ENCODE data around the gene CDC14A. TPM values are rescaled to one million over a fixed set of nuclear protein-coding genes. Genes with fewer than 3 reads are reported as not detected.

The CDC14A gene
- total and polyA plus RNA-seq, 2 donors (not counting 1 experiment from before 2014, with no cell fraction given) = 1.4 to 3.5 TPM

GRCh38 chr1:100414693-100415497, 62.6 kb downstream of the CDC14A start:
- Histone ChIP-seq H3K4me3 (replicated peaks in 1 of 4; ENCODE audit: control extremely low read depth in 1 of 4, insufficient read depth in 1 of 4, low read depth in 3 of 4, low read length in 4 of 4) (no peak overlapping the region), H3K79me2 (ENCODE audit: control insufficient read depth, insufficient read depth, low read length) (no peaks in the 10 kb centered on the region), H3K27me3 (ENCODE audit: control insufficient read depth, insufficient read depth, low read length) (no peaks in the 10 kb centered on the region), H2AFZ (ENCODE audit: low read length) (no peak overlapping the region), H3K4me2 (ENCODE audit: extremely low read depth, insufficient read depth, low read length) (no peak overlapping the region), H3K9ac (ENCODE audit: insufficient read depth, low read length) (no peak overlapping the region), H4K20me1 (ENCODE audit: control insufficient read depth, extremely low read depth, insufficient read depth, low read length) (no peaks in the 10 kb centered on the region), H3K36me3 (ENCODE audit: control insufficient read depth, insufficient read depth, low read length) (no peaks in the 10 kb centered on the region), H3K27ac (ENCODE audit: insufficient read depth, low read length) (no peak overlapping the region), H3K9me3 (ENCODE audit: control insufficient read depth, insufficient read depth, low read depth, low read length) (no peaks in the 10 kb centered on the region), H3K4me1 (ENCODE audit: control insufficient read depth, extremely low read depth, insufficient read depth, low read length) (no peaks in the 10 kb centered on the region)
- TF ChIP-seq EZH2 (IDR thresholded peaks at IDR 0.05; ENCODE audit: low read length, missing control alignments) = no peak
- TF ChIP-seq CTCF (conservative IDR thresholded peaks at IDR 0.05 in 1 of 2, IDR thresholded peaks at IDR 0.05 in 1 of 2; ENCODE audit: low read depth in 1 of 2, low read length in 2 of 2) = no peak
- DNase-seq (ENCODE audit: low read depth in 2 of 2) = no peak

- H3K4me2 ChIP-seq (ENCODE audit: extremely low read depth, insufficient read depth, low read length) = no peak overlapping the region
- H4K20me1 ChIP-seq (ENCODE audit: control insufficient read depth, extremely low read depth, insufficient read depth, low read length) = no peaks in the 10 kb centered on the region
- no peak overlapping the region for H3K27ac ChIP-seq (ENCODE audit: insufficient read depth, low read length)
- no peaks in the 10 kb centered on the region for H3K27me3 ChIP-seq (ENCODE audit: control insufficient read depth, insufficient read depth, low read length)
- no peak overlapping the region for H3K4me3 ChIP-seq (replicated peaks in 1 of 4; ENCODE audit: control extremely low read depth in 1 of 4, insufficient read depth in 1 of 4, low read depth in 3 of 4, low read length in 4 of 4)
- no peak overlapping the region for H3K9ac ChIP-seq (ENCODE audit: insufficient read depth, low read length)
- no peak overlapping the region for H2AFZ ChIP-seq (ENCODE audit: low read length)
- TF ChIP-seq EZH2 (IDR thresholded peaks at IDR 0.05; ENCODE audit: low read length, missing control alignments) (no peak), CTCF (conservative IDR thresholded peaks at IDR 0.05 in 1 of 2, IDR thresholded peaks at IDR 0.05 in 1 of 2; ENCODE audit: low read depth in 1 of 2, low read length in 2 of 2) (no peak)
- no peaks in the 10 kb centered on the region for H3K79me2 ChIP-seq (ENCODE audit: control insufficient read depth, insufficient read depth, low read length)
- H3K36me3 ChIP-seq (ENCODE audit: control insufficient read depth, insufficient read depth, low read length) = no peaks in the 10 kb centered on the region
- H3K4me1 ChIP-seq (ENCODE audit: control insufficient read depth, extremely low read depth, insufficient read depth, low read length) = no peaks in the 10 kb centered on the region
- no peak for DNase-seq (ENCODE audit: low read depth in 2 of 2)
- no peaks in the 10 kb centered on the region for H3K9me3 ChIP-seq (ENCODE audit: control insufficient read depth, insufficient read depth, low read depth, low read length)
Measured at GRCh38 chr1:100415498-100415778, 63.1 kb downstream of the CDC14A start.

GRCh38 chr1:100419072-100419471, 66.8 kb downstream of the CDC14A start:
- no peaks in the 10 kb centered on the region for H3K36me3 ChIP-seq (ENCODE audit: control insufficient read depth, insufficient read depth, low read length)
- H3K4me1 ChIP-seq (ENCODE audit: control insufficient read depth, extremely low read depth, insufficient read depth, low read length) = no peaks in the 10 kb centered on the region
- DNase-seq (ENCODE audit: low read depth in 2 of 2) = no peak
- TF ChIP-seq EZH2 (IDR thresholded peaks at IDR 0.05; ENCODE audit: low read length, missing control alignments) (no peak), CTCF (conservative IDR thresholded peaks at IDR 0.05 in 1 of 2, IDR thresholded peaks at IDR 0.05 in 1 of 2; ENCODE audit: low read depth in 1 of 2, low read length in 2 of 2) (no peak)
- H3K4me2 ChIP-seq (ENCODE audit: extremely low read depth, insufficient read depth, low read length) = no peak overlapping the region
- no peak overlapping the region for H3K27ac ChIP-seq (ENCODE audit: insufficient read depth, low read length)
- H2AFZ ChIP-seq (ENCODE audit: low read length) = no peak overlapping the region
- H3K79me2 ChIP-seq (ENCODE audit: control insufficient read depth, insufficient read depth, low read length) = no peaks in the 10 kb centered on the region
- no peak overlapping the region for H3K9ac ChIP-seq (ENCODE audit: insufficient read depth, low read length)
- no peaks in the 10 kb centered on the region for H3K9me3 ChIP-seq (ENCODE audit: control insufficient read depth, insufficient read depth, low read depth, low read length)
- no peaks in the 10 kb centered on the region for H3K27me3 ChIP-seq (ENCODE audit: control insufficient read depth, insufficient read depth, low read length)
- H4K20me1 ChIP-seq (ENCODE audit: control insufficient read depth, extremely low read depth, insufficient read depth, low read length) = no peaks in the 10 kb centered on the region
- no peak overlapping the region for H3K4me3 ChIP-seq (replicated peaks in 1 of 4; ENCODE audit: control extremely low read depth in 1 of 4, insufficient read depth in 1 of 4, low read depth in 3 of 4, low read length in 4 of 4)

Data from fibroblast of lung (primary cell).